Sigmoid colon (tissue), 7 donors: ENCODE measurements around the gene NCBP3. TPM values are rescaled to one million over a fixed set of nuclear protein-coding genes. Genes with fewer than 3 reads are reported as not detected.

Source experiments
- DNase-seq: peaks from one replicate; pipeline ENCODE4 v3.0.0-alpha.2; 2019
- H3K27ac ChIP-seq, 4 donors: fragments of 200-600 bp; sonication (generic); one replicate each; pipeline ENCODE4 v1.5.1; 2016 to 2019; ENCODE audit warnings: mild to moderate bottlenecking in 1 of 4
- H3K27me3 ChIP-seq, 3 donors: fragments of 200-600 bp; sonication (generic); one replicate each; pipeline ENCODE4 v1.5.1; 2019; ENCODE audit warnings: mild to moderate bottlenecking in 1 of 3
- H3K36me3 ChIP-seq, 4 donors: fragments of 200-600 bp; sonication (generic); one replicate each; pipeline ENCODE4 v1.5.1; 2016 to 2019
- H3K4me1 ChIP-seq, 4 donors: fragments of 200-600 bp; sonication (generic); one replicate each; pipeline ENCODE4 v1.5.1; 2017 to 2019
- H3K4me3 ChIP-seq, 4 donors: fragments of 200-600 bp; sonication (generic); one replicate each; pipeline ENCODE4 v1.5.1; 2017 to 2019; ENCODE audit warnings: mild to moderate bottlenecking in 2 of 4, moderate library complexity in 1 of 4
- H3K9me3 ChIP-seq, 4 donors: fragments of 200-600 bp in 3 of 4; sonication (generic) in 3 of 4; one replicate each; pipeline versions ENCODE4 v1.5.1 to v1.6.1; 2013 to 2019
- EP300 ChIP-seq, 4 donors: sonication (generic); formaldehyde crosslinking; IDR thresholded peaks; one replicate each; pipeline ENCODE4 v1.6.1; 2017; ENCODE audit warnings: antibody characterized with exemption in 4 of 4
- POLR2A ChIP-seq, 2 donors: fragments of 450-650 bp; IDR thresholded peaks; one replicate each; pipeline ENCODE4 v1.6.1; 2016; ENCODE audit warnings: antibody characterized with exemption in 2 of 2, mild to moderate bottlenecking in 2 of 2, moderate library complexity in 2 of 2
- POLR2AphosphoS5 ChIP-seq, 4 donors: sonication (generic); formaldehyde crosslinking; IDR thresholded peaks; one replicate each; pipeline ENCODE4 v1.6.1; 2017; ENCODE audit warnings: antibody characterized with exemption in 4 of 4
- WGBS, 2 donors: extraction: QIAGEN DNeasy Blood & Tissue Kit; methylation state at CpG; one replicate each; pipeline ENCODE4 v1.1.7; 2013; 5-methylcytosine and 5-hydroxymethylcytosine counted together
- intact Hi-C: fragments of 100-400 bp; cut with DNase I; formaldehyde crosslinking; loops from one replicate; pipeline ENCODE4 v1.15.1; 2023
- polyA plus RNA-seq, 3 donors: library from polyadenylated mRNA; stranded (reverse); fragments of 200-250 nt; gene quantifications; one replicate each; pipeline ENCODE4 v1.2.3, GENCODE V29; 2013
- total RNA-seq, 4 donors: library from RNA; depleted of rRNA; stranded (reverse); fragments of >200 nt; gene quantifications; one replicate each; pipeline ENCODE4 v1.1.0, GENCODE V29; 2016
- TF ChIP-seq, protein P1 (sequence below), 4 experiments: fragments of 450-650 bp in 3 of 4; fragments of 200-600 bp in 1 of 4; IDR thresholded peaks; one replicate each; pipeline ENCODE4 v1.5.1; 2016 to 2019; ENCODE audit warnings: antibody characterized with exemption in 4 of 4, mild to moderate bottlenecking in 3 of 4, moderate library complexity in 2 of 4
- donor health status: healthy with polysubstance abuse.
- donor health status: Bipolar disorder and iron deficiency.
- donor health status: healthy.

NCBP3 gene
- total and polyA plus RNA-seq, 7 donors = 8.4 to 34.8 (median 21.6) TPM

DNA sequence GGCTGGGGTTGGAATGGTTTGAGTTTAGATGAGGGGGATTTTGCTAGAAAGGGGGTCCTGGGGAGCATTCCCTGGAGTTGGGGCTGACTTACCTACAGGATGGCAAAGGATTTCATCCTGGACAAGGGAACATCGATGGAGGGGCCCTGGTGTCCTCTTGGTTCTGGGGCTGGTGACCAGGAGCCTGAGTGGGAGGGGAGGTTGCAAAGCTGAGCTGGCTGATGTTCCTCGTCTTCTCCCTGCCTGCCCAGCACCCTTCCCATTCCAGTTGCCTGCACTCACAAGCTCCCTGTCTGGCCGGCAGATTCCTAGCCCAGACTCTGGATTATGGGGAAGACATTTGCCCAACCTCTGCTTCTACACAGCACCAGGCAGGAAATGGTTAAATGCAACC lies 82.3 kb downstream of the NCBP3 start:
- intact Hi-C loops = no loop called here
- no peaks in the 10 kb centered on the region for H3K27me3 ChIP-seq
- H3K9me3 ChIP-seq = peaks cover 0 to 4% (median under 1%) of the 10 kb centered on the region in 4 donors
- no peak for DNase-seq
- no peaks in the 10 kb centered on the region for H3K4me1 ChIP-seq
- no peak overlapping the region for H3K27ac ChIP-seq
- no peaks in the 10 kb centered on the region for H3K36me3 ChIP-seq
- WGBS, 2 donors = 80 to 83% methylated on average over 3 of the region's 3 CpGs
- TF ChIP-seq POLR2AphosphoS5 (IDR thresholded peaks at IDR 0.05) (no peak), EP300 (IDR thresholded peaks at IDR 0.05) (no peak), POLR2A (IDR thresholded peaks at IDR 0.05) (no peak)
- TF ChIP-seq, protein P1, sequence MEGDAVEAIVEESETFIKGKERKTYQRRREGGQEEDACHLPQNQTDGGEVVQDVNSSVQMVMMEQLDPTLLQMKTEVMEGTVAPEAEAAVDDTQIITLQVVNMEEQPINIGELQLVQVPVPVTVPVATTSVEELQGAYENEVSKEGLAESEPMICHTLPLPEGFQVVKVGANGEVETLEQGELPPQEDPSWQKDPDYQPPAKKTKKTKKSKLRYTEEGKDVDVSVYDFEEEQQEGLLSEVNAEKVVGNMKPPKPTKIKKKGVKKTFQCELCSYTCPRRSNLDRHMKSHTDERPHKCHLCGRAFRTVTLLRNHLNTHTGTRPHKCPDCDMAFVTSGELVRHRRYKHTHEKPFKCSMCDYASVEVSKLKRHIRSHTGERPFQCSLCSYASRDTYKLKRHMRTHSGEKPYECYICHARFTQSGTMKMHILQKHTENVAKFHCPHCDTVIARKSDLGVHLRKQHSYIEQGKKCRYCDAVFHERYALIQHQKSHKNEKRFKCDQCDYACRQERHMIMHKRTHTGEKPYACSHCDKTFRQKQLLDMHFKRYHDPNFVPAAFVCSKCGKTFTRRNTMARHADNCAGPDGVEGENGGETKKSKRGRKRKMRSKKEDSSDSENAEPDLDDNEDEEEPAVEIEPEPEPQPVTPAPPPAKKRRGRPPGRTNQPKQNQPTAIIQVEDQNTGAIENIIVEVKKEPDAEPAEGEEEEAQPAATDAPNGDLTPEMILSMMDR (IDR thresholded peaks at IDR 0.05) = no peak
- no peak overlapping the region for H3K4me3 ChIP-seq

GRCh38 chr17:3762922-3763776 lies 82.9 kb downstream of the NCBP3 start:
- intact Hi-C loops = no loop called here
- WGBS, 2 donors = 83 to 88% methylated on average over 14 of the region's 14 CpGs

GRCh38 chr17:3761918-3762380 lies 84.1 kb downstream of the NCBP3 start:
- Histone ChIP-seq H3K9me3 (peaks cover 0 to 4% (median under 1%) of the 10 kb centered on the region in 4 donors), H3K27me3 (no peaks in the 10 kb centered on the region), H3K27ac (no peak overlapping the region), H3K4me3 (no peak overlapping the region), H3K4me1 (no peaks in the 10 kb centered on the region), H3K36me3 (no peaks in the 10 kb centered on the region)
- 81 to 83% methylated on average over 16 of the region's 16 CpGs for WGBS, 2 donors
- no peak for DNase-seq
- intact Hi-C loops = no loop called here
- TF ChIP-seq POLR2AphosphoS5 (IDR thresholded peaks at IDR 0.05) = no peak
- TF ChIP-seq EP300 (IDR thresholded peaks at IDR 0.05) = no peak
- TF ChIP-seq POLR2A (IDR thresholded peaks at IDR 0.05) = no peak
- TF ChIP-seq, protein P1 (IDR thresholded peaks at IDR 0.05) = no peak

More at GRCh38 chr17:3762922-3763776, 82.9 kb downstream of the NCBP3 start:
- H3K4me1 ChIP-seq = no peaks in the 10 kb centered on the region
- H3K36me3 ChIP-seq = no peaks in the 10 kb centered on the region
- no peak overlapping the region for H3K4me3 ChIP-seq
- H3K27me3 ChIP-seq = no peaks in the 10 kb centered on the region
- DNase-seq = no peak
- TF ChIP-seq, protein P1 (IDR thresholded peaks at IDR 0.05) = no peak
- no peak overlapping the region for H3K27ac ChIP-seq
- peaks cover 0 to 4% (median under 1%) of the 10 kb centered on the region in 4 donors for H3K9me3 ChIP-seq

GRCh38 chr17:3761036-3761917 lies 84.8 kb downstream of the NCBP3 start:
- Histone ChIP-seq H3K27me3 (no peaks in the 10 kb centered on the region), H3K4me3 (no peak overlapping the region), H3K4me1 (no peaks in the 10 kb centered on the region), H3K27ac (no peak overlapping the region), H3K9me3 (peaks cover 0 to 4% (median under 1%) of the 10 kb centered on the region in 4 donors), H3K36me3 (no peaks in the 10 kb centered on the region)
- intact Hi-C loops = no loop called here
- no peak for DNase-seq
- 88 to 92% methylated on average over 23 of the region's 23 CpGs for WGBS, 2 donors
- TF ChIP-seq, protein P1 (IDR thresholded peaks at IDR 0.05) = no peak
- no peak for TF ChIP-seq EP300 (IDR thresholded peaks at IDR 0.05)
- TF ChIP-seq POLR2AphosphoS5 (IDR thresholded peaks at IDR 0.05) = no peak
- TF ChIP-seq POLR2A (IDR thresholded peaks at IDR 0.05) = no peak
